ENCODE measurements around the gene TTC39C.

The TTC39C gene

GRCh38 chr18:24153397-24153796 is 138.8 kb downstream of the TTC39C start:
- no peak overlapping the region for H3K27ac ChIP-seq
- no peak for TF ChIP-seq CTCF (conservative IDR thresholded peaks at IDR 0.05)

GRCh38 chr18:24157855-24158254 is 143.3 kb downstream of the TTC39C start:
- no peak for TF ChIP-seq CTCF (conservative IDR thresholded peaks at IDR 0.05)
- no peak overlapping the region for H3K27ac ChIP-seq

- TF ChIP-seq CTCF (conservative IDR thresholded peaks at IDR 0.05), result no peak
- H3K27ac ChIP-seq, result no peak overlapping the region
These were observed 145.5 kb downstream of the TTC39C start for GRCh38 chr18:24160086-24160485.

- H3K27ac ChIP-seq, result no peak overlapping the region
- TF ChIP-seq CTCF (conservative IDR thresholded peaks at IDR 0.05), result no peak
These were observed 146.8 kb downstream of the TTC39C start for GRCh38 chr18:24161304-24161703.

GRCh38 chr18:24168496-24168895 is 153.9 kb downstream of the TTC39C start:
- no peak overlapping the region for H3K27ac ChIP-seq
- no peak for TF ChIP-seq CTCF (conservative IDR thresholded peaks at IDR 0.05)

GRCh38 chr18:24170360-24170759 is 155.8 kb downstream of the TTC39C start:
- no peak overlapping the region for H3K27ac ChIP-seq
- no peak for TF ChIP-seq CTCF (conservative IDR thresholded peaks at IDR 0.05)

GRCh38 chr18:24173997-24174396 is 159.4 kb downstream of the TTC39C start:
- no peak overlapping the region for H3K27ac ChIP-seq
- no peak for TF ChIP-seq CTCF (conservative IDR thresholded peaks at IDR 0.05)
